SJSA1 (cell line): Measurements from ENCODE around the gene DPP7. TPM values are rescaled to one million over a fixed set of nuclear protein-coding genes. Genes with fewer than 3 reads are reported as not detected.
A peak's percentile ranks its signal among the peaks of the same experiment; 100 is the strongest.
"Not testable (repeated sequence)": the region's sequence is repeated elsewhere in the genome, so short reads cannot be mapped to it uniquely, and the experiment has no call there.

Experiments used
- DNase-seq, 2 experiments: peaks; one replicate each; pipeline ENCODE4 v3.0.0-alpha.2; 2015 to 2020; ENCODE audit warnings: low spot score in 2 of 2, low read depth in 1 of 2
- H3K27ac ChIP-seq: fragments of 250-450 bp; sonication (Bioruptor Pico); 2 replicates; pipeline ENCODE4 v1.5.1; 2020; ENCODE audit warnings: mild to moderate bottlenecking, moderate library complexity
- H3K27me3 ChIP-seq: fragments of 250-450 bp; sonication (Bioruptor Pico); replicated peaks from 2 replicates; pipeline ENCODE4 v1.5.1; 2020; ENCODE audit warnings: mild to moderate bottlenecking, moderate library complexity
- H3K36me3 ChIP-seq: fragments of 250-450 bp; sonication (Bioruptor Pico); 2 replicates; pipeline ENCODE4 v1.5.1; 2020; ENCODE audit warnings: mild to moderate bottlenecking
- H3K4me1 ChIP-seq: fragments of 250-450 bp; sonication (Bioruptor Pico); replicated peaks from 2 replicates; pipeline ENCODE4 v1.6.1; 2021; ENCODE audit warnings: mild to moderate bottlenecking
- H3K4me3 ChIP-seq: fragments of 250-450 bp; sonication (Bioruptor Pico); 2 replicates; pipeline ENCODE4 v1.5.1; 2020; ENCODE audit warnings: mild to moderate bottlenecking
- H3K9me3 ChIP-seq: fragments of 250-450 bp; sonication (Bioruptor Pico); replicated peaks from 2 replicates; pipeline ENCODE4 v1.5.1; 2020; ENCODE audit warnings: mild to moderate bottlenecking
- total RNA-seq: library from RNA; depleted of rRNA; stranded (reverse); fragments of >200 nt; shearing (Covaris generic); gene quantifications from 2 replicates; pipeline ENCODE4 v1.2.3, GENCODE V29; 2014

DPP7 gene
- total RNA-seq, 1 experiment from 2014 or later: 5.1 TPM

GRCh38 chr9:137128862-137129455 is 14.4 kb upstream of the DPP7 start:
- Histone ChIP-seq H3K36me3 (no peaks in the 10 kb centered on the region), H3K4me1 (peaks cover 14% of the 10 kb centered on the region), H3K27me3 (0 out of 2 replicates have a peak, but pooled peaks cover 3% of the 10 kb centered on the region), H3K9me3 (0 out of 2 replicates have a peak, but pooled peaks cover 5% of the 10 kb centered on the region), H3K27ac (no peak overlapping the region), H3K4me3 (peak overlapping the region; percentile 58)
- no peak for DNase-seq

GRCh38 chr9:137128158-137128861 is 13.8 kb upstream of the DPP7 start:
- no peak overlapping the region for H3K27ac ChIP-seq
- H3K36me3 ChIP-seq: no peaks in the 10 kb centered on the region
- H3K9me3 ChIP-seq: 0 out of 2 replicates have a peak, but pooled peaks cover 5% of the 10 kb centered on the region
- 0 out of 2 replicates have a peak, but pooled peaks cover 3% of the 10 kb centered on the region for H3K27me3 ChIP-seq
- peak in 1 of 2 experiments; percentile 39 for DNase-seq
- H3K4me1 ChIP-seq: peaks cover 14% of the 10 kb centered on the region
- no peak overlapping the region; the same call in 1 of the 2 replicates for H3K4me3 ChIP-seq

- no peak for DNase-seq
- H3K27me3 ChIP-seq: no peaks in the 10 kb centered on the region
- H3K4me1 ChIP-seq: peaks cover 14% of the 10 kb centered on the region
- H3K4me3 ChIP-seq: no peak overlapping the region
- no peaks in the 10 kb centered on the region for H3K36me3 ChIP-seq
- 0 out of 2 replicates have a peak, but pooled peaks cover 5% of the 10 kb centered on the region for H3K9me3 ChIP-seq
- no peak overlapping the region for H3K27ac ChIP-seq
Observed at GRCh38 chr9:137127301-137128157, 13.0 kb upstream of the DPP7 start.

GRCh38 chr9:137126786-137127185 is 12.3 kb upstream of the DPP7 start:
- no peaks in the 10 kb centered on the region for H3K27me3 ChIP-seq
- DNase-seq: no peak
- H3K4me3 ChIP-seq: no peak overlapping the region
- H3K27ac ChIP-seq: no peak overlapping the region
- H3K36me3 ChIP-seq: no peaks in the 10 kb centered on the region
- 0 out of 2 replicates have a peak, but pooled peaks cover 5% of the 10 kb centered on the region for H3K9me3 ChIP-seq
- peaks cover 14% of the 10 kb centered on the region for H3K4me1 ChIP-seq

- not testable (repeated sequence) for DNase-seq, H3K27me3 ChIP-seq, H3K4me1 ChIP-seq, H3K27ac ChIP-seq, H3K9me3 ChIP-seq, H3K4me3 ChIP-seq, H3K36me3 ChIP-seq
Observed at GRCh38 chr9:137123952-137124462, 9.5 kb upstream of the DPP7 start.

GRCh38 chr9:137123468-137123837 is 8.9 kb upstream of the DPP7 start:
- Histone ChIP-seq H3K36me3 (no peaks in the 10 kb centered on the region), H3K4me3 (no peak overlapping the region), H3K4me1 (no peaks in the 10 kb centered on the region; the same call in 1 of the 2 replicates), H3K27ac (no peak overlapping the region), H3K27me3 (no peaks in the 10 kb centered on the region), H3K9me3 (no peaks in the 10 kb centered on the region)
- no peak for DNase-seq

GRCh38 chr9:137122796-137123467 is 8.4 kb upstream of the DPP7 start:
- not testable (repeated sequence) for H3K27me3 ChIP-seq, DNase-seq, H3K9me3 ChIP-seq, H3K4me3 ChIP-seq, H3K36me3 ChIP-seq, H3K27ac ChIP-seq, H3K4me1 ChIP-seq

- not testable (repeated sequence) for H3K4me1 ChIP-seq, H3K36me3 ChIP-seq, H3K4me3 ChIP-seq, H3K9me3 ChIP-seq, DNase-seq, H3K27me3 ChIP-seq, H3K27ac ChIP-seq
Observed at GRCh38 chr9:137121927-137122795, 7.6 kb upstream of the DPP7 start.

GRCh38 chr9:137118092-137118603 is 3.6 kb upstream of the DPP7 start:
- H3K27ac ChIP-seq, H3K9me3 ChIP-seq, DNase-seq, H3K4me1 ChIP-seq, H3K4me3 ChIP-seq, H3K36me3 ChIP-seq: not testable (repeated sequence)
- H3K27me3 ChIP-seq: peaks cover 11% of the 10 kb centered on the region

- Histone ChIP-seq H3K9me3 (no peaks in the 10 kb centered on the region), H3K27ac (no peak overlapping the region), H3K4me1 (peaks cover 6% of the 10 kb centered on the region)
Observed at GRCh38 chr9:137117269-137117731, 2.8 kb upstream of the DPP7 start.

GRCh38 chr9:137116728-137117127 is 2.2 kb upstream of the DPP7 start:
- Histone ChIP-seq H3K4me1 (peaks cover 6% of the 10 kb centered on the region), H3K9me3 (no peaks in the 10 kb centered on the region), H3K4me3 (no peak overlapping the region), H3K36me3 (no peaks in the 10 kb centered on the region), H3K27me3 (peaks cover 11% of the 10 kb centered on the region), H3K27ac (no peak overlapping the region)
- no peak for DNase-seq

More at GRCh38 chr9:137117269-137117731, 2.8 kb upstream of the DPP7 start:
- Histone ChIP-seq H3K27me3 (peaks cover 11% of the 10 kb centered on the region), H3K36me3 (no peaks in the 10 kb centered on the region), H3K4me3 (no peak overlapping the region)
- no peak for DNase-seq

GRCh38 chr9:137116027-137116507 is 1.5 kb upstream of the DPP7 start:
- Histone ChIP-seq H3K4me1 (peaks cover 6% of the 10 kb centered on the region), H3K27me3 (peaks cover 11% of the 10 kb centered on the region), H3K4me3 (no peak overlapping the region), H3K9me3 (no peaks in the 10 kb centered on the region), H3K36me3 (no peaks in the 10 kb centered on the region), H3K27ac (no peak overlapping the region)
- DNase-seq: no peak
